Transverse colon (tissue), 4 donors: ENCODE data around the gene TWF1. TPM values are rescaled to one million over a fixed set of nuclear protein-coding genes. Genes with fewer than 3 reads are reported as not detected.
A peak's percentile ranks its signal among the peaks of the same experiment; 100 is the strongest.

Experiments
- DNase-seq: peaks from one replicate; pipeline ENCODE4 v3.0.0-alpha.2; 2019
- H3K27ac ChIP-seq, 4 donors: fragments of 200-600 bp; sonication (generic); 2 replicates each; pipeline ENCODE4 v1.5.1; 2016 to 2018; ENCODE audit warnings: inconsistent platforms in 4 of 4
- H3K27me3 ChIP-seq: fragments of 200-600 bp; sonication (generic); 2 replicates; pipeline ENCODE4 v1.5.1; 2017; ENCODE audit warnings: inconsistent platforms
- H3K36me3 ChIP-seq, 4 donors: fragments of 200-600 bp; sonication (generic); 2 replicates each; pipeline ENCODE4 v1.5.1; 2017 to 2019; ENCODE audit warnings: inconsistent platforms in 4 of 4
- H3K4me1 ChIP-seq, 4 donors: fragments of 200-600 bp; sonication (generic); 2 replicates each; pipeline ENCODE4 v1.5.1; 2017 to 2020; ENCODE audit warnings: inconsistent platforms in 4 of 4
- H3K4me3 ChIP-seq, 4 donors: fragments of 200-600 bp; sonication (generic); 1 replicate in 1 of 4; 2 replicates in 3 of 4; pipeline versions ENCODE4 v1.5.1 to v1.6.1; 2017 to 2019; ENCODE audit warnings: inconsistent platforms in 4 of 4
- H3K9me3 ChIP-seq, 2 donors: fragments of 200-600 bp; sonication (generic); 2 replicates each; pipeline ENCODE4 v1.5.1; 2017 to 2019; ENCODE audit warnings: inconsistent platforms in 2 of 2
- CTCF ChIP-seq, 5 experiments: fragments of 200-600 bp in 3 of 5; fragments of 450-650 bp in 2 of 5; sonication (generic) in 3 of 5; IDR thresholded peaks; 1 replicate in 2 of 5; 2 replicates in 3 of 5; pipeline ENCODE4 v1.5.1; 2016 to 2017; ENCODE audit warnings: antibody characterized with exemption in 5 of 5, inconsistent platforms in 3 of 5, mild to moderate bottlenecking in 2 of 5, moderate library complexity in 1 of 5
- EP300 ChIP-seq: sonication (generic); formaldehyde crosslinking; IDR thresholded peaks from one replicate; pipeline ENCODE4 v1.6.1; 2017; ENCODE audit warnings: antibody characterized with exemption, low read depth
- POLR2A ChIP-seq: fragments of 450-650 bp; IDR thresholded peaks from one replicate; pipeline ENCODE4 v1.6.1; 2016; ENCODE audit warnings: antibody characterized with exemption, mild to moderate bottlenecking, moderate library complexity
- POLR2AphosphoS5 ChIP-seq, 3 donors: sonication (generic); formaldehyde crosslinking; IDR thresholded peaks; one replicate each; pipeline ENCODE4 v1.6.1; 2016; ENCODE audit warnings: antibody characterized with exemption in 3 of 3
- WGBS, 2 donors: methylation state at CpG; one replicate each; pipeline ENCODE4 v1.1.5; 2018; ENCODE audit warnings: low coverage in 1 of 2; 5-methylcytosine and 5-hydroxymethylcytosine counted together
- in situ Hi-C, 4 donors: fragments of 200-750 bp; cut with MboI; loops; one replicate each; pipeline versions ENCODE4 v1.15.0 to v1.15.1; 2017; ENCODE audit warnings: low sequenced_read_pairs in 3 of 4, low pct_ligation_motif_present in 1 of 4, low pct_unique_long_range_greater_than_20kb in 1 of 4
- intact Hi-C: fragments of 100-400 bp; cut with DNase I; formaldehyde crosslinking; loops from one replicate; pipeline ENCODE4 v1.15.1; 2023; ENCODE audit warnings: low total_unique reads
- total RNA-seq, 4 donors: library from RNA; depleted of rRNA; stranded (reverse); fragments of >200 nt; gene quantifications; one replicate each; pipeline ENCODE4 v1.1.0, GENCODE V29; 2016

Gene TWF1
- total RNA-seq, 4 donors from 2014 or later, result 32.8 to 99.9 (median 62.5) TPM

GRCh38 chr12:43842259-43842658 lies 36.1 kb upstream of the TWF1 start:
- H3K27ac ChIP-seq, result no peak overlapping the region
- no peak for DNase-seq
- TF ChIP-seq POLR2A (no peak), POLR2AphosphoS5 (IDR thresholded peaks at IDR 0.05) (no peak), CTCF (IDR thresholded peaks at IDR 0.05) (no peak), EP300 (no peak)
- no peak overlapping the region for H3K4me3 ChIP-seq
- in situ Hi-C loops (no loop called here), intact Hi-C loops (no loop called here)
- H3K27me3 ChIP-seq, result no peaks in the 10 kb centered on the region
- H3K36me3 ChIP-seq, result no peaks in the 10 kb centered on the region
- H3K4me1 ChIP-seq, result peaks cover 0 to 4% (median under 1%) of the 10 kb centered on the region in 4 donors
- 63 to 95% methylated on average over 1 of the region's 1 CpG for WGBS, 2 donors
- H3K9me3 ChIP-seq, result no peaks in the 10 kb centered on the region

- intact Hi-C loops, result no loop called here
- TF ChIP-seq CTCF (IDR thresholded peaks at IDR 0.05) (no peak), POLR2AphosphoS5 (IDR thresholded peaks at IDR 0.05) (no peak), POLR2A (no peak), EP300 (no peak)
- in situ Hi-C loops, result no loop called here
- Histone ChIP-seq H3K36me3 (no peaks in the 10 kb centered on the region), H3K9me3 (no peaks in the 10 kb centered on the region), H3K27me3 (no peaks in the 10 kb centered on the region), H3K4me1 (peaks cover 0 to 12% (median 4%) of the 10 kb centered on the region in 4 donors), H3K4me3 (no peak overlapping the region), H3K27ac (no peak overlapping the region)
- no peak for DNase-seq
- WGBS, 2 donors, result 79 to 100% methylated on average over 3 of the region's 3 CpGs
These were observed 35.1 kb upstream of the TWF1 start for GRCh38 chr12:43841253-43841652.

- in situ Hi-C loops (no loop called here), intact Hi-C loops (no loop called here)
- Histone ChIP-seq H3K4me3 (no peak overlapping the region), H3K27me3 (no peaks in the 10 kb centered on the region), H3K4me1 (peaks cover under 1 to 12% (median 5%) of the 10 kb centered on the region in 4 donors), H3K36me3 (no peaks in the 10 kb centered on the region), H3K27ac (no peak overlapping the region), H3K9me3 (no peaks in the 10 kb centered on the region)
- no peak for DNase-seq
- 92 to 97% methylated on average over 4 of the region's 4 CpGs for WGBS, 2 donors
- no peak for TF ChIP-seq POLR2AphosphoS5 (IDR thresholded peaks at IDR 0.05)
- no peak for TF ChIP-seq POLR2A
- no peak for TF ChIP-seq CTCF (IDR thresholded peaks at IDR 0.05)
- TF ChIP-seq EP300, result no peak
These were observed 34.2 kb upstream of the TWF1 start for GRCh38 chr12:43840338-43840737.

- H3K27ac ChIP-seq, result peak overlapping the region; percentile 95 to 97 (median 96)
- in situ Hi-C loops (no loop called here), intact Hi-C loops (no loop called here)
- no peaks in the 10 kb centered on the region for H3K9me3 ChIP-seq
- no peaks in the 10 kb centered on the region for H3K36me3 ChIP-seq
- peak overlapping the region; percentile 45 to 86 (median 74) for H3K4me3 ChIP-seq
- peaks cover 4 to 17% (median 6%) of the 10 kb centered on the region in 4 donors for H3K4me1 ChIP-seq
- DNase-seq, result no peak
- TF ChIP-seq CTCF (IDR thresholded peaks at IDR 0.05) (no peak), POLR2A (peak; percentile 46), POLR2AphosphoS5 (IDR thresholded peaks at IDR 0.05) (peak; percentile 12 to 47 (median 37))
- WGBS, 2 donors, result 3 to 6% methylated on average over 5 to 8 of the region's 8 CpGs
- no peaks in the 10 kb centered on the region for H3K27me3 ChIP-seq
These were observed 30.4 kb upstream of the TWF1 start for GRCh38 chr12:43836475-43836989.
